H9 (cell line): ENCODE results near the gene RILPL2. TPM values are rescaled to one million over a fixed set of nuclear protein-coding genes. Genes with fewer than 3 reads are reported as not detected.

ENCODE experiments used
- DNase-seq: peaks from one replicate; pipeline ENCODE4 v3.0.0-alpha.2; 2017
- H2AFZ ChIP-seq: one replicate; pipeline ENCODE4 v1.6.1; 2013; ENCODE audit warnings: mild to moderate bottlenecking, low read length, control low read depth, moderate library complexity
- H2AK5ac ChIP-seq: 2 replicates; pipeline ENCODE4 v1.6.1; 2013; ENCODE audit warnings: low read length, control low read depth, mixed read lengths; ENCODE audit not compliant: insufficient read length
- H2BK120ac ChIP-seq: one replicate; pipeline ENCODE4 v1.6.1; 2013; ENCODE audit warnings: low read depth, mild to moderate bottlenecking, low read length, control low read depth, inconsistent platforms; ENCODE audit not compliant: poor library complexity, severe bottlenecking
- H2BK12ac ChIP-seq: 2 replicates; pipeline ENCODE4 v1.6.1; 2013; ENCODE audit warnings: low read length, control low read depth, mixed read lengths, low read depth; ENCODE audit not compliant: insufficient read length
- H2BK15ac ChIP-seq: 2 replicates; pipeline ENCODE4 v1.6.1; 2013; ENCODE audit warnings: low read depth, low read length, control low read depth
- H2BK20ac ChIP-seq: one replicate; pipeline ENCODE4 v1.6.1; 2013; ENCODE audit warnings: low read depth, mild to moderate bottlenecking, low read length, control low read depth, inconsistent platforms; ENCODE audit not compliant: poor library complexity, severe bottlenecking
- H2BK5ac ChIP-seq: 2 replicates; pipeline ENCODE4 v1.6.1; 2013; ENCODE audit warnings: low read length, control low read depth, mixed read lengths; ENCODE audit not compliant: insufficient read length
- H3K14ac ChIP-seq: 2 replicates; pipeline ENCODE4 v1.6.1; 2013; ENCODE audit warnings: low read length, control low read depth; ENCODE audit not compliant: insufficient read depth
- H3K18ac ChIP-seq: 2 replicates; pipeline ENCODE4 v1.6.1; 2013; ENCODE audit warnings: low read depth, mild to moderate bottlenecking, mixed read lengths, low read length, control low read depth; ENCODE audit not compliant: insufficient read length
- H3K23ac ChIP-seq: 2 replicates; pipeline ENCODE4 v1.6.1; 2013; ENCODE audit warnings: low read length, control low read depth, mixed read lengths, low read depth; ENCODE audit not compliant: insufficient read length
- H3K23me2 ChIP-seq: 2 replicates; pipeline ENCODE4 v1.6.1; 2013; ENCODE audit warnings: low read depth, mild to moderate bottlenecking, mixed read lengths, low read length, control low read depth; ENCODE audit not compliant: insufficient read length, poor library complexity, severe bottlenecking
- H3K27ac ChIP-seq: 2 replicates; pipeline ENCODE4 v1.5.1; 2013; ENCODE audit warnings: low read length, control low read depth, mixed read lengths, low read depth; ENCODE audit not compliant: insufficient read length
- H3K27me3 ChIP-seq: 2 replicates; pipeline ENCODE4 v1.6.1; 2013; ENCODE audit warnings: low read length, control low read depth, inconsistent platforms; ENCODE audit not compliant: insufficient read depth
- H3K4ac ChIP-seq: 2 replicates; pipeline ENCODE4 v1.6.1; 2013; ENCODE audit warnings: low read depth, mild to moderate bottlenecking, control low read depth, inconsistent platforms, low read length, moderate library complexity
- H3K4me1 ChIP-seq: 2 replicates; pipeline ENCODE4 v1.6.1; 2013; ENCODE audit warnings: low read length, control low read depth, inconsistent platforms; ENCODE audit not compliant: insufficient read depth
- H3K4me2 ChIP-seq: 2 replicates; pipeline ENCODE4 v1.6.1; 2013; ENCODE audit warnings: low read length, control low read depth, mixed read lengths; ENCODE audit not compliant: insufficient read length, insufficient read depth
- H3K56ac ChIP-seq: 2 replicates; pipeline ENCODE4 v1.6.1; 2013; ENCODE audit warnings: low read depth, mild to moderate bottlenecking, mixed read lengths, low read length, control low read depth; ENCODE audit not compliant: insufficient read length
- H3K79me1 ChIP-seq: 2 replicates; pipeline ENCODE4 v1.6.1; 2013; ENCODE audit warnings: low read depth, mild to moderate bottlenecking, moderate library complexity, low read length, control low read depth, inconsistent platforms; ENCODE audit not compliant: insufficient read depth, poor library complexity, severe bottlenecking
- H3K79me2 ChIP-seq: 2 replicates; pipeline ENCODE4 v1.6.1; 2013; ENCODE audit warnings: low read length, control low read depth, inconsistent platforms; ENCODE audit not compliant: insufficient read depth
- H3K9ac ChIP-seq: 2 replicates; pipeline ENCODE4 v1.6.1; 2013; ENCODE audit warnings: low read length, control low read depth, mixed read lengths; ENCODE audit not compliant: insufficient read length; ENCODE audit errors: extremely low read depth
- H3K9me3 ChIP-seq: one replicate; pipeline ENCODE4 v1.6.1; 2013; ENCODE audit warnings: low read depth, low read length, inconsistent platforms; ENCODE audit not compliant: control insufficient read depth
- H3T11ph ChIP-seq: one replicate; pipeline ENCODE4 v1.6.1; 2013; ENCODE audit warnings: mild to moderate bottlenecking, low read length, control low read depth, inconsistent platforms
- H4K20me1 ChIP-seq: one replicate; pipeline ENCODE4 v1.6.1; 2013; ENCODE audit not compliant: control insufficient read depth, insufficient read length, insufficient read depth
- H4K5ac ChIP-seq: 2 replicates; pipeline ENCODE4 v1.6.1; 2013; ENCODE audit warnings: low read depth, mild to moderate bottlenecking, mixed read lengths, low read length, control low read depth; ENCODE audit not compliant: insufficient read length
- H4K8ac ChIP-seq: replicated peaks from 2 replicates; pipeline ENCODE4 v1.6.1; 2013; ENCODE audit warnings: low read length, control low read depth, mixed read lengths, low read depth; ENCODE audit not compliant: insufficient read length
- H4K91ac ChIP-seq: 2 replicates; pipeline ENCODE4 v1.6.1; 2013; ENCODE audit warnings: low read depth, mild to moderate bottlenecking, moderate library complexity, mixed read lengths, low read length, control low read depth; ENCODE audit not compliant: insufficient read length
- H3K27ac Mint-ChIP-seq, 3 experiments: 2 replicates in 2 of 3; 3 replicates in 1 of 3; pipeline ENCODE4 v1.8.0; 2020 to 2021; ENCODE audit warnings: mixed read lengths in 3 of 3, mild to moderate bottlenecking in 1 of 3, moderate library complexity in 1 of 3
- H3K27me3 Mint-ChIP-seq: 2 replicates; pipeline ENCODE4 v1.8.0; 2021; ENCODE audit warnings: low read depth, mild to moderate bottlenecking, moderate library complexity, mixed read lengths
- H3K36me3 Mint-ChIP-seq, 3 experiments: 2 replicates in 2 of 3; 3 replicates in 1 of 3; pipeline ENCODE4 v1.8.0; 2020 to 2021; ENCODE audit warnings: low read depth in 3 of 3, mixed read lengths in 3 of 3; ENCODE audit not compliant: insufficient read depth in 1 of 3
- H3K4me1 Mint-ChIP-seq, 2 experiments: 2 replicates each; pipeline ENCODE4 v1.8.0; 2020; ENCODE audit warnings: mixed read lengths in 2 of 2
- H3K4me3 Mint-ChIP-seq, 2 experiments: 2 replicates in 1 of 2; 3 replicates in 1 of 2; pipeline ENCODE4 v1.8.0; 2020 to 2021; ENCODE audit warnings: mild to moderate bottlenecking in 2 of 2, mixed read lengths in 2 of 2, moderate library complexity in 1 of 2
- H3K9me3 Mint-ChIP-seq, 2 experiments: 2 replicates in 1 of 2; 3 replicates in 1 of 2; pipeline ENCODE4 v1.8.0; 2020; ENCODE audit warnings: mild to moderate bottlenecking in 2 of 2, mixed read lengths in 2 of 2, moderate library complexity in 1 of 2
- CTCF ChIP-seq: fragments of 200-600 bp; sonication (generic); conservative IDR thresholded peaks from 3 replicates; pipeline ENCODE4 v1.8.0; 2021; ENCODE audit warnings: antibody characterized with exemption, mild to moderate bottlenecking
- WGBS: extraction: QIAGEN DNeasy Blood & Tissue Kit; methylation state at CpG from one replicate; pipeline ENCODE4 v1.1.7; 2013; ENCODE audit warnings: missing lambda C conversion rate, low lambda C conversion rate, mixed read lengths; ENCODE audit not compliant: insufficient read length; ENCODE audit errors: extremely low coverage; 5-methylcytosine and 5-hydroxymethylcytosine counted together
- total RNA-seq: library from RNA; stranded (reverse); gene quantifications from 2 replicates; pipeline ENCODE4 v1.2.1, GENCODE V29; 2021

The RILPL2 gene
- total RNA-seq, 1 experiment from 2014 or later, result 1.4 TPM

GRCh38 chr12:123398177-123398549 lies 38.3 kb downstream of the RILPL2 start:
- Histone ChIP-seq H3K9me3 (no peaks in the 10 kb centered on the region), H3K4me2 (no peak overlapping the region), H3K4me1 (no peaks in the 10 kb centered on the region; the same call in 1 of the 2 replicates), H3T11ph (no peak overlapping the region), H3K79me1 (no peaks in the 10 kb centered on the region), H3K4ac (no peak overlapping the region), H2BK20ac (no peak overlapping the region), H2AK5ac (no peak overlapping the region), H4K91ac (no peak overlapping the region), H2BK5ac (no peak overlapping the region), H2AFZ (no peak overlapping the region), H3K27ac (no peak overlapping the region), H4K8ac (no peak overlapping the region), H2BK15ac (no peak overlapping the region), H3K56ac (no peak overlapping the region), H3K23me2 (no peaks in the 10 kb centered on the region), H3K9ac (no peak overlapping the region), H4K5ac (no peak overlapping the region), H3K27me3 (peaks cover 5% of the 10 kb centered on the region; the same call in 1 of the 2 replicates), H2BK120ac (no peak overlapping the region), H3K18ac (no peak overlapping the region), H3K14ac (no peak overlapping the region), H3K79me2 (no peaks in the 10 kb centered on the region), H3K23ac (no peak overlapping the region), H2BK12ac (no peak overlapping the region), H4K20me1 (no peaks in the 10 kb centered on the region)
- TF ChIP-seq CTCF, result no peak
- H3K27ac Mint-ChIP-seq, result no peak overlapping the region
- WGBS, result no CpG with 5 or more reads among the region's 10 CpGs
- H3K4me3 Mint-ChIP-seq, result no peak overlapping the region
- DNase-seq, result no peak
- H3K9me3 Mint-ChIP-seq, result no peaks in the 10 kb centered on the region
- H3K4me1 Mint-ChIP-seq, result peaks cover 8 to 10% of the 10 kb centered on the region in 2 experiments
- H3K36me3 Mint-ChIP-seq, result peaks cover 17 to 58% (median 34%) of the 10 kb centered on the region in 3 experiments; a peak in 6 of 7 replicates
- peaks cover 83% of the 10 kb centered on the region for H3K27me3 Mint-ChIP-seq
